ENCODE results near the gene NAV3. TPM values are rescaled to one million over a fixed set of nuclear protein-coding genes. Genes with fewer than 3 reads are reported as not detected.

The NAV3 gene
- total RNA-seq, 1 donor from 2014 or later = 3.3 TPM

GRCh38 chr12:78005094-78005492 is 174.4 kb downstream of the NAV3 start:
- intact Hi-C loops (cut with DNase I) = loop anchor here (10.0 kb wide), 1 partner anchor 110 kb away; no protein-coding TSS in a partner anchor
- DNase-seq (no peak), ATAC-seq (ENCODE audit: poor library complexity) (no peak)

- DNase-seq (no peak), ATAC-seq (ENCODE audit: poor library complexity) (no peak)
- intact Hi-C loops (cut with DNase I) = loop anchor here (10.0 kb wide), 1 partner anchor 108 kb away; no protein-coding TSS in a partner anchor
Observed at GRCh38 chr12:78007173-78007572, 176.5 kb downstream of the NAV3 start.

- intact Hi-C loops (cut with DNase I) = loop anchor here (10.0 kb wide), 1 partner anchor 106 kb away; no protein-coding TSS in a partner anchor
- DNase-seq = no peak
- no peak for ATAC-seq (ENCODE audit: poor library complexity)
Observed at GRCh38 chr12:78009031-78009430, 178.3 kb downstream of the NAV3 start.

GRCh38 chr12:78018171-78018910 is 187.6 kb downstream of the NAV3 start:
- intact Hi-C loops (cut with DNase I) = no loop called here
- DNase-seq (peak; percentile 41), ATAC-seq (ENCODE audit: poor library complexity) (no peak)

- DNase-seq (no peak), ATAC-seq (ENCODE audit: poor library complexity) (peak; percentile 39)
- intact Hi-C loops (cut with DNase I) = no loop called here
Observed at GRCh38 chr12:78018939-78019338, 188.2 kb downstream of the NAV3 start.

- intact Hi-C loops (cut with DNase I) = no loop called here
- no peak for DNase-seq
- ATAC-seq (ENCODE audit: poor library complexity) = no peak
Observed at GRCh38 chr12:78028426-78028825, 197.7 kb downstream of the NAV3 start.

GRCh38 chr12:78034025-78034424 is 203.3 kb downstream of the NAV3 start:
- ATAC-seq (ENCODE audit: poor library complexity) = peak; percentile 73
- no peak for DNase-seq
- intact Hi-C loops (cut with DNase I) = no loop called here

- intact Hi-C loops (cut with DNase I) = no loop called here
- peak; percentile 36 for ATAC-seq (ENCODE audit: poor library complexity)
- DNase-seq = no peak
Observed at GRCh38 chr12:78035901-78036606, 205.4 kb downstream of the NAV3 start.

GRCh38 chr12:78036874-78037273 is 206.2 kb downstream of the NAV3 start:
- ATAC-seq (ENCODE audit: poor library complexity) = no peak
- intact Hi-C loops (cut with DNase I) = no loop called here
- no peak for DNase-seq

GRCh38 chr12:78037707-78038106 is 207.0 kb downstream of the NAV3 start:
- DNase-seq = no peak
- intact Hi-C loops (cut with DNase I) = no loop called here
- ATAC-seq (ENCODE audit: poor library complexity) = no peak

GRCh38 chr12:78038541-78038940 is 207.8 kb downstream of the NAV3 start:
- ATAC-seq (ENCODE audit: poor library complexity) = no peak
- intact Hi-C loops (cut with DNase I) = no loop called here
- no peak for DNase-seq

GRCh38 chr12:78038986-78039385 is 208.3 kb downstream of the NAV3 start:
- DNase-seq (no peak), ATAC-seq (ENCODE audit: poor library complexity) (no peak)
- intact Hi-C loops (cut with DNase I) = no loop called here

GRCh38 chr12:78040111-78040510 is 209.4 kb downstream of the NAV3 start:
- ATAC-seq (ENCODE audit: poor library complexity) = no peak
- intact Hi-C loops (cut with DNase I) = no loop called here
- no peak for DNase-seq

- no peak for DNase-seq
- ATAC-seq (ENCODE audit: poor library complexity) = no peak
Observed at GRCh38 chr12:78050790-78051189, 220.1 kb downstream of the NAV3 start.

GRCh38 chr12:78055545-78055944 is 224.9 kb downstream of the NAV3 start:
- intact Hi-C loops (cut with DNase I) = no loop called here
- DNase-seq (no peak), ATAC-seq (ENCODE audit: poor library complexity) (no peak)

More at GRCh38 chr12:78050790-78051189, 220.1 kb downstream of the NAV3 start:
- intact Hi-C loops (cut with DNase I) = no loop called here

- ATAC-seq (ENCODE audit: poor library complexity) (no peak), DNase-seq (no peak)
- intact Hi-C loops (cut with DNase I) = no loop called here
Observed at GRCh38 chr12:78057075-78057474, 226.4 kb downstream of the NAV3 start.

- ATAC-seq (ENCODE audit: poor library complexity) (no peak), DNase-seq (no peak)
- intact Hi-C loops (cut with DNase I) = no loop called here
Observed at GRCh38 chr12:78060186-78060585, 229.5 kb downstream of the NAV3 start.

- peak; percentile 46 for DNase-seq
- intact Hi-C loops (cut with DNase I) = no loop called here
- no peak for ATAC-seq (ENCODE audit: poor library complexity)
Observed at GRCh38 chr12:78062786-78063185, 232.1 kb downstream of the NAV3 start.

- DNase-seq (no peak), ATAC-seq (ENCODE audit: poor library complexity) (no peak)
- intact Hi-C loops (cut with DNase I) = no loop called here
Observed at GRCh38 chr12:78081590-78082314, 251.1 kb downstream of the NAV3 start.
